LNCaP clone FGC (cell line): ENCODE measurements around the gene SHF.

Experiments used
- DNase-seq: peaks from one replicate; pipeline ENCODE4 v3.0.0-alpha.2; 2011; ENCODE audit warnings: low read depth
- H3K4me3 ChIP-seq: 2 replicates; pipeline ENCODE4 v1.5.1; 2011; ENCODE audit warnings: mild to moderate bottlenecking, low read depth, low read length, control low read depth
- CTCF ChIP-seq: IDR thresholded peaks from 2 replicates; pipeline ENCODE4 v1.5.1; 2012; ENCODE audit warnings: mild to moderate bottlenecking; ENCODE audit not compliant: control insufficient read depth, insufficient read depth; ENCODE audit errors: extremely low read depth

Gene SHF

GRCh38 chr15:45203182-45203581, 15.4 kb upstream of the SHF start:
- no peak for DNase-seq

GRCh38 chr15:45201869-45202268, 14.1 kb upstream of the SHF start:
- DNase-seq, result no peak
- H3K4me3 ChIP-seq, result no peak overlapping the region
- no peak for TF ChIP-seq CTCF

More at GRCh38 chr15:45203182-45203581, 15.4 kb upstream of the SHF start:
- H3K4me3 ChIP-seq, result no peak overlapping the region
- no peak for TF ChIP-seq CTCF

GRCh38 chr15:45201557-45201859, 13.7 kb upstream of the SHF start:
- H3K4me3 ChIP-seq, result peak overlapping the region; percentile 85
- DNase-seq, result no peak
- no peak for TF ChIP-seq CTCF

- DNase-seq, result peak; percentile 77
- peak overlapping the region; percentile 85 for H3K4me3 ChIP-seq
- no peak for TF ChIP-seq CTCF
These were observed 13.2 kb upstream of the SHF start for GRCh38 chr15:45200799-45201556.

GRCh38 chr15:45200001-45200798, 12.4 kb upstream of the SHF start:
- peak; percentile 90 for DNase-seq
- no peak for TF ChIP-seq CTCF
- peak overlapping the region; percentile 85 for H3K4me3 ChIP-seq

GRCh38 chr15:45199136-45199810, 11.5 kb upstream of the SHF start:
- TF ChIP-seq CTCF, result no peak
- DNase-seq, result no peak
- peak overlapping the region; percentile 85 for H3K4me3 ChIP-seq
